ENCODE measurements around the gene TUBGCP3. TPM values are rescaled to one million over a fixed set of nuclear protein-coding genes. Genes with fewer than 3 reads are reported as not detected.

Gene TUBGCP3
- total RNA-seq, 4 donors from 2014 or later = 18.4 to 39.4 (median 27.4) TPM

DNA sequence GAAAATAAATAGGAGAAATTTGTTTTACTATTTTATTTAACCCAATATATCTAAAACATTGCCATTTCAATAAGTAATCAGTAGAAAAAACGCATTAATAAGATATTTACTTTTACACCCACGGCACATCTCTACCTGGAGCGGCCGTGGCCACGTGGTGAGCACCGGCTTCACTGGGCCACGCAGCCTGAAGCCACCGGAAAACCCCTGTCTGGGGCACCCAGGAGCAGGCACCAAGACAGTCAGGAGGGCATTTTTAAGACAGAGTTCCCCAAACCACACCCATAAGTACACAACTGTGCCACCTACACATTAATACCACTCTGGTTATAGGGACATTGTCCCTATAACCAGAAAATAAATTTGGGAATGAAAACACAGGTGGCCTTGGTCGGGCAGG lies 130.9 kb downstream of the TUBGCP3 start:
- no peak for DNase-seq (ENCODE audit: low spot score)
- TF ChIP-seq, protein P1, sequence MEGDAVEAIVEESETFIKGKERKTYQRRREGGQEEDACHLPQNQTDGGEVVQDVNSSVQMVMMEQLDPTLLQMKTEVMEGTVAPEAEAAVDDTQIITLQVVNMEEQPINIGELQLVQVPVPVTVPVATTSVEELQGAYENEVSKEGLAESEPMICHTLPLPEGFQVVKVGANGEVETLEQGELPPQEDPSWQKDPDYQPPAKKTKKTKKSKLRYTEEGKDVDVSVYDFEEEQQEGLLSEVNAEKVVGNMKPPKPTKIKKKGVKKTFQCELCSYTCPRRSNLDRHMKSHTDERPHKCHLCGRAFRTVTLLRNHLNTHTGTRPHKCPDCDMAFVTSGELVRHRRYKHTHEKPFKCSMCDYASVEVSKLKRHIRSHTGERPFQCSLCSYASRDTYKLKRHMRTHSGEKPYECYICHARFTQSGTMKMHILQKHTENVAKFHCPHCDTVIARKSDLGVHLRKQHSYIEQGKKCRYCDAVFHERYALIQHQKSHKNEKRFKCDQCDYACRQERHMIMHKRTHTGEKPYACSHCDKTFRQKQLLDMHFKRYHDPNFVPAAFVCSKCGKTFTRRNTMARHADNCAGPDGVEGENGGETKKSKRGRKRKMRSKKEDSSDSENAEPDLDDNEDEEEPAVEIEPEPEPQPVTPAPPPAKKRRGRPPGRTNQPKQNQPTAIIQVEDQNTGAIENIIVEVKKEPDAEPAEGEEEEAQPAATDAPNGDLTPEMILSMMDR (IDR thresholded peaks at IDR 0.05) = no peak
- no peak for ATAC-seq (ENCODE audit: low FRiP score)

DNA sequence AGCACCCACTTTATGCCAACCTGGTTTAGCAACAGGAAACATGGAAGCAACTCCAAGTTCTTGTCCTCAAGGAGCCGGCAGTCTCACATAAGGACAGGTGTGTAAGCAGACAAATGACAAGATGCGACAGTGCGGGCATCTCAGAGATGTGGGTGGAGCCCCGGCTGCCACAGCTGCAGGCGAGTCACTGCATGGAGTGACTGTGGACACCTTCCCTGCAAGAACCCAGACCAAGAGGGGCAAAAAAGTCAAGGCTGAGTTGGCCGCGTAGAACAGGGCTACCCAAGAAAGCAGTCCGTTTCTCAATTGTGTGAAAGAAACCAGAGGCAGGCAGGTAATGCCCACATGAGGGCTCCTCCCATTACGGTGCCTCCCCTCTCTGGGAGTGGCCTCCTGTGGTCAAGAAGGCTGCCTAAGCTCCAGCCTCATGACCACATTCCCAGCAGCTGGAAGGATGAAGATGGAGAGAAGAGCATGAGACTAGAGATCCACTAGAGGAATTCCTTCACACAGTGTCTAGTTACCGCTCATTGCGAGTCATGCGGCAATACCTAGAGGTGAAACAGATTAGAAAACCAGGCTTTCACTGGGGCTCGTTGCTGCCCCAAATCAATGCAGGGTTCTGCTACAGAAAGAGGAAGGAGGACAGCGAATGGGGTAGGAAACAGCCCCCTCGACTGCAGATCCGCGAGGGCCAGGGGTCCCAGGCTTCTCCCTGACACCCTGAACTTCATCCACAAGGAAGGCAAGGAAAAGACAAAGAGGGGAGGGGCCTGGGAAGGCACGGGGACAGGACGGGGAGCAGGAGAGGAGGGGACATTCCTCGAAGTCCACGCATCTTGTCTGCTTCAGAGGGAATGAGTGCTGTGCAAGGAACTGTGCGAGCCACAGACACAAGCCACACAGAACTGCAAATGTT lies 131.6 kb downstream of the TUBGCP3 start:
- TF ChIP-seq, protein P1 (IDR thresholded peaks at IDR 0.05) = no peak
- ATAC-seq (ENCODE audit: low FRiP score) (no peak), DNase-seq (ENCODE audit: low spot score) (no peak)

DNA sequence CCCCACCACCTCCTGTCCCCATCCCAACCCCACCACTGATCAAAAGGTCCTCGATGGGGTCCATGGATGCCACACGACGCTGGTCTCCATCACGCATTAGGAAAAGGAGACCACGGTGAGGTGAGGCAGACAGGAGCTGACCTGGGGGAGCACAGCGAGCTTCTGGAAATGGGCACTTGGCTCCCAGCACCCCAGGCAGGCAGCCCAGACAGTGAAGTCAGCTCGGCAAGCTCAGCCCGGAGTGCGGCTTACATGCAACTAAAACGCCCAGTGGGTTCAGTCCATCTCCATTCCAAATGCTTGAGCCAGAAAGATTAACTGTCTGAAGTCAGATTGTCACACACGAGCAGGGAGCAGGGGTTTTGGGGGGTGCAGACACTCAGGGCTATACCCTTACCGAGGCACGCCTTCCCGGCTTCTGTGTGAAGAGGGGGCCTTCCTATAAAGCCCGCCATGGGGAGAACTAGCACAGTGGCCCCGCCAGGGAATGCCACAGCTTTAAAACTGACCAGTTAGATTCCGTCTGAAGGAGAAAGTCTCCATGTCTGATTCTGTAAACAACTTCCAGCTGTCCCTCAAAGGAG lies 132.4 kb downstream of the TUBGCP3 start:
- ATAC-seq (ENCODE audit: low FRiP score) (no peak), DNase-seq (ENCODE audit: low spot score) (no peak)
- TF ChIP-seq, protein P1 (IDR thresholded peaks at IDR 0.05) = no peak

DNA sequence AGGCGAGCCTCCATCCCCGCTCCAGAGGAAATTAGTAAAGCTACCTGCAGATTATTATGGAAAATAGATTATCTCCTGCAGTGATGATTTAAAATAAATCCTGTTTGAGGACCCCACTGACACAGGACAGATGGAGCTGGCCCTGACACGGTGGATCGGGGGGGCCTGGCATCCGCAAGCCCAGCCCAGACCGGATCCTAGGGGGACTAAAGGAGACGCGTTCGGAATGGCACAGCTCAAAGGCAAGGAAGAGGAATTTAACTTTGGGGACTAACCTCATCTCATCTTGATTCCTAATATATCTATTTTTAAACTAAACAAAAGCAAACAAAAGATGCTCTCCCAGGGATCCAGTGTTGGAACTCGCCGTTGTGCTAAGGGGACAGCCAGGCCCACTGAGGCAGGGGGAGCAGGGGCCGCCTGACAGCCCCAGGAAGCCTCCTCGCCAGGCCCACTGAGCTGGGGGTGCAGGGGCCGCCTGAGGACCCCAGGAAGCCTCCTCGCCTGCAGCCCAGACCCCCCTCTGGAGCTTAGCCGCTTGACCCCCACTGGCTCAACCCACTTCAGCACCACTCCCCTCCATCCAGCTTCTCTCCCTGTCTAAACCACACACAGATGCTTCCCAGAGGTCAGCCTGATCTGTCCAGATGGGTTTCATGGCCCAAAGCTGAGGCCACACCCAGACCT lies 133.2 kb downstream of the TUBGCP3 start:
- ATAC-seq (ENCODE audit: low FRiP score) (no peak), DNase-seq (ENCODE audit: low spot score) (no peak)
- TF ChIP-seq, protein P1 (IDR thresholded peaks at IDR 0.05) = no peak

DNA sequence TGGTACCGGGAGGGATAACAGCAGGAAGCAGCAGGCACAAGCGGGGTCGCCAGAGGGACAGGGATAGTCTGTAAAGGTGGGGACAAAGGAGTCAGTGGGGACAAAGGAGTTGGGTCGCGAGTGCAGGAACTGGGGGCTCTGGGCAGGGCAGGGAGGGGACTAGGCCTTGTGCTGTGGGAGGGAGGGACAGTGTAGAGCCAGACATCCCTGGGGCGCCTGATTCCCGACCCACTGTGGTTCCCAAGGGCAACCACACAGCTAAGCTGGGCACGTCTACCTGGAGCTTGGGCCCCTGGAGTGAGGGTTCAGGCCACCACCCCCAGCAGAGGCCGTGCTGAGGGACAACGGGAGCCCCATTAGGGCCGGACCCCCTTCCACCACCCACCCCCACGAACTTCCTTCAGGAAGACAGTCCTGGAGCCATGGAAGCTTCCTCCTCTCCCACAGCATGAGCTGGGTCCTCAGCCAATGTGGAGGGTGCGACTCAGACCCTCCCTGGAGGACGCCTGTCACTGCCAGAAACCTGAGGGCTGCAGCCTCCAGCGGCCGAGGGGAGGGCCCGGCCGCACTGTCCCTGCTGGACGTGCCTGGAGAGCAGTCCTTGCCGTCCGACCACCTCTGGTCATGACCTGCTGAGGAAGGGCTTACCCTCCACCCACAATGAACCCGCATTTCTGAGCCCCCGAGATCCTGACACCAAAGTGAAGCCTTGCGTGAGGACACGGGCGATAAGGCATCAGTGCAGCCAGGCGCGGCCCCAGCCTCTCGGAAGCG lies 133.9 kb downstream of the TUBGCP3 start:
- ATAC-seq (ENCODE audit: low FRiP score) = no peak
- DNase-seq (ENCODE audit: low spot score) = no peak
- TF ChIP-seq, protein P1 (IDR thresholded peaks at IDR 0.05) = no peak

DNA sequence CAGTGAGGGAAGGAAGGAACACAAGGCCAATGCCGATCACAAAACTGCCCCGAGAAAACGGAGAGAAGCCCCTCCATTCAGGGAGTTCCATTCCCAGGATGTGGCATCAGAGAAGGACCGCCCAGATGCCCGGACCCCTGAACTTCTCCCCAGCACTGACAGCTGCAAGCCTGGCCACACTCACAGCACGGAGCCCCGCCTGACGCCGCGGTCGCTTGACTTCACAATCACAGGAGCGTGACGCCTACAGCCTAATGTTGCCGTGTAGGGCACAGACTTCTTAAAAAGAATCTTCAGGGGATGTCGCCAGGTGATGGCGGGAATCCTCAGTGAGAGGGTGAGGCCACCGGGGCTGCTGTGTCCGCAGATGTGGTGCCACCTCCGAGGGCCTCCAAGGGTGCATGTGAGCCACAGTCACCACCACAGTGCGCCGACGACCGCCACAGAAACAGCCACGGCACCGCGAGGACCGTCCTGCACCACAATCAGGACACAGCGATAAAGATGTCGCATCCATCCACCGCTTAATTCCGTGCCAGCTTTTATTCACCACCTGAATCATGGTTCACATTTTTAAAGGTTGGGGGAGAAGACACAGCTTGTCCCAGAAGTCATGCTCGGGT lies 134.6 kb downstream of the TUBGCP3 start:
- TF ChIP-seq, protein P1 (IDR thresholded peaks at IDR 0.05) = no peak
- no peak for ATAC-seq (ENCODE audit: low FRiP score)

More for the DNA sequence above, 134.6 kb downstream of the TUBGCP3 start:
- no peak for DNase-seq (ENCODE audit: low spot score)
